ENCODE results near the gene GPRC5A.

DNA sequence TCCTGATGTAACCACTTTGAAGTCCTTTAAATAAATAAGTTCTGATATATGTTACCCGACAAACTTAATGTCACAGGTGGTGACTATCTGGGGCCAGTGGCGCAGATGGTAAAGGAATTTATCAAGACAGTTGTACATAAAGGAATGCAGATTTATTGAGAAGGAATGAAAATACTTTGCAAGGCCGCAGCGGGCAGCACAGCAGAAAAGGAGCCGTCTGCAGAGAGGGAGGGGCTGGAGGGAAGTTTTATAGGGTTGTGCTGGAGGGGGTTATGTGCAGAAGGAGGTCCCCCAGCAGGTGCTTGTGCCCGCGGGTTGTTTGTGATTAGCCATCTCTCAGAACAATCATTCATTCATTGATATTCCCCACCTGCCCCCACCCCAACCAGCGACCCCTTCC lies 43.2 kb downstream of the GPRC5A start:
- TF ChIP-seq, protein P1, sequence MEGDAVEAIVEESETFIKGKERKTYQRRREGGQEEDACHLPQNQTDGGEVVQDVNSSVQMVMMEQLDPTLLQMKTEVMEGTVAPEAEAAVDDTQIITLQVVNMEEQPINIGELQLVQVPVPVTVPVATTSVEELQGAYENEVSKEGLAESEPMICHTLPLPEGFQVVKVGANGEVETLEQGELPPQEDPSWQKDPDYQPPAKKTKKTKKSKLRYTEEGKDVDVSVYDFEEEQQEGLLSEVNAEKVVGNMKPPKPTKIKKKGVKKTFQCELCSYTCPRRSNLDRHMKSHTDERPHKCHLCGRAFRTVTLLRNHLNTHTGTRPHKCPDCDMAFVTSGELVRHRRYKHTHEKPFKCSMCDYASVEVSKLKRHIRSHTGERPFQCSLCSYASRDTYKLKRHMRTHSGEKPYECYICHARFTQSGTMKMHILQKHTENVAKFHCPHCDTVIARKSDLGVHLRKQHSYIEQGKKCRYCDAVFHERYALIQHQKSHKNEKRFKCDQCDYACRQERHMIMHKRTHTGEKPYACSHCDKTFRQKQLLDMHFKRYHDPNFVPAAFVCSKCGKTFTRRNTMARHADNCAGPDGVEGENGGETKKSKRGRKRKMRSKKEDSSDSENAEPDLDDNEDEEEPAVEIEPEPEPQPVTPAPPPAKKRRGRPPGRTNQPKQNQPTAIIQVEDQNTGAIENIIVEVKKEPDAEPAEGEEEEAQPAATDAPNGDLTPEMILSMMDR (IDR thresholded peaks at IDR 0.05): no peak
- TF ChIP-seq POLR2A (IDR thresholded peaks at IDR 0.05): no peak
- TF ChIP-seq EP300 (IDR thresholded peaks at IDR 0.05): no peak
